Parathyroid adenoma (tissue), 2 donors: ENCODE measurements around the gene PITX1.

Experiments used
- H2AFZ ChIP-seq: fragments of 300-600 bp; sonication (generic); one replicate; pipeline ENCODE4 v1.7.0; 2017; ENCODE audit warnings: antibody characterized with exemption, mild to moderate bottlenecking
- H3K27ac ChIP-seq: fragments of 300-600 bp; sonication (generic); one replicate; pipeline ENCODE4 v1.7.0; 2017
- H3K27me3 ChIP-seq: fragments of 300-600 bp; sonication (generic); one replicate; pipeline ENCODE4 v1.7.0; 2017; ENCODE audit warnings: low read length; ENCODE audit not compliant: control insufficient read depth, insufficient read depth
- H3K36me3 ChIP-seq: fragments of 300-600 bp; sonication (generic); one replicate; pipeline ENCODE4 v1.7.0; 2017; ENCODE audit warnings: low read length; ENCODE audit not compliant: control insufficient read depth, insufficient read depth
- H3K4me1 ChIP-seq: fragments of 300-600 bp; sonication (generic); one replicate; pipeline ENCODE4 v1.7.0; 2017; ENCODE audit warnings: control low read depth
- H3K4me2 ChIP-seq: fragments of 300-600 bp; sonication (generic); one replicate; pipeline ENCODE4 v1.7.0; 2017; ENCODE audit warnings: low read length
- H3K4me3 ChIP-seq: fragments of 300-600 bp; sonication (generic); one replicate; pipeline ENCODE4 v1.7.0; 2017; ENCODE audit warnings: low read depth, low read length
- H3K79me2 ChIP-seq: fragments of 300-600 bp; sonication (generic); one replicate; pipeline ENCODE4 v1.7.0; 2017; ENCODE audit warnings: control low read depth
- H3K9ac ChIP-seq: fragments of 300-600 bp; sonication (generic); one replicate; pipeline ENCODE4 v1.7.0; 2017; ENCODE audit warnings: mild to moderate bottlenecking
- H3K9me3 ChIP-seq: fragments of 300-600 bp; sonication (generic); one replicate; pipeline ENCODE4 v1.7.0; 2017; ENCODE audit warnings: low read length; ENCODE audit not compliant: control insufficient read depth
- TF ChIP-seq, protein P1 (sequence below): fragments of 300-600 bp; sonication (generic); IDR thresholded peaks from one replicate; pipeline ENCODE4 v1.7.0; 2017; ENCODE audit warnings: antibody characterized with exemption, mild to moderate bottlenecking
- donor health status: primary hyperparathyroidism.

The PITX1 gene

DNA sequence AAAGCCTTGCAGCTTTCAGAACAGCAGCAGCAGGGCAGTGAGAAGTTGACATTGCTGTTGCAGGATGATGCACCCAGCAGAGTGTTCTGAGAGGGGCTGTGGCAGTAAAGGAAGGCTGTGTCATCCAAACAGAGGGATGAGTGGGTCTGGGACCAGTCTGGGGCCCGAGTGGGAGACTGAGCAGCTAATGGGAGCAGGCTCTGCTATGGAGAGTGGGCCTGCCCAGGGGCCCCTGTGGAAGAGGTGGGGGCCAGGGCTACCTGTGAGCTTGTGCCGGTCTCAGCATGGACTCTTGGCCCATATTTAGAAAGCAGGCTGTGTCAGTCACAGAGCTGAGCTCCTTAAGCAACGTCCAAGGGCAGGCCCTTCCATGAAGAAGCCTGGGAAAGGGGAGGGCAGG, 26.0 kb upstream of the PITX1 start:
- H3K9me3 ChIP-seq, result no peaks in the 10 kb centered on the region
- no peak overlapping the region for H2AFZ ChIP-seq
- H3K4me3 ChIP-seq, result no peak overlapping the region
- no peaks in the 10 kb centered on the region for H3K36me3 ChIP-seq
- no peak overlapping the region for H3K9ac ChIP-seq
- H3K27ac ChIP-seq, result no peak overlapping the region
- no peaks in the 10 kb centered on the region for H3K79me2 ChIP-seq
- no peak overlapping the region for H3K4me2 ChIP-seq
- TF ChIP-seq, protein P1, sequence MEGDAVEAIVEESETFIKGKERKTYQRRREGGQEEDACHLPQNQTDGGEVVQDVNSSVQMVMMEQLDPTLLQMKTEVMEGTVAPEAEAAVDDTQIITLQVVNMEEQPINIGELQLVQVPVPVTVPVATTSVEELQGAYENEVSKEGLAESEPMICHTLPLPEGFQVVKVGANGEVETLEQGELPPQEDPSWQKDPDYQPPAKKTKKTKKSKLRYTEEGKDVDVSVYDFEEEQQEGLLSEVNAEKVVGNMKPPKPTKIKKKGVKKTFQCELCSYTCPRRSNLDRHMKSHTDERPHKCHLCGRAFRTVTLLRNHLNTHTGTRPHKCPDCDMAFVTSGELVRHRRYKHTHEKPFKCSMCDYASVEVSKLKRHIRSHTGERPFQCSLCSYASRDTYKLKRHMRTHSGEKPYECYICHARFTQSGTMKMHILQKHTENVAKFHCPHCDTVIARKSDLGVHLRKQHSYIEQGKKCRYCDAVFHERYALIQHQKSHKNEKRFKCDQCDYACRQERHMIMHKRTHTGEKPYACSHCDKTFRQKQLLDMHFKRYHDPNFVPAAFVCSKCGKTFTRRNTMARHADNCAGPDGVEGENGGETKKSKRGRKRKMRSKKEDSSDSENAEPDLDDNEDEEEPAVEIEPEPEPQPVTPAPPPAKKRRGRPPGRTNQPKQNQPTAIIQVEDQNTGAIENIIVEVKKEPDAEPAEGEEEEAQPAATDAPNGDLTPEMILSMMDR, result no peak
- H3K27me3 ChIP-seq, result no peaks in the 10 kb centered on the region
- no peaks in the 10 kb centered on the region for H3K4me1 ChIP-seq

DNA sequence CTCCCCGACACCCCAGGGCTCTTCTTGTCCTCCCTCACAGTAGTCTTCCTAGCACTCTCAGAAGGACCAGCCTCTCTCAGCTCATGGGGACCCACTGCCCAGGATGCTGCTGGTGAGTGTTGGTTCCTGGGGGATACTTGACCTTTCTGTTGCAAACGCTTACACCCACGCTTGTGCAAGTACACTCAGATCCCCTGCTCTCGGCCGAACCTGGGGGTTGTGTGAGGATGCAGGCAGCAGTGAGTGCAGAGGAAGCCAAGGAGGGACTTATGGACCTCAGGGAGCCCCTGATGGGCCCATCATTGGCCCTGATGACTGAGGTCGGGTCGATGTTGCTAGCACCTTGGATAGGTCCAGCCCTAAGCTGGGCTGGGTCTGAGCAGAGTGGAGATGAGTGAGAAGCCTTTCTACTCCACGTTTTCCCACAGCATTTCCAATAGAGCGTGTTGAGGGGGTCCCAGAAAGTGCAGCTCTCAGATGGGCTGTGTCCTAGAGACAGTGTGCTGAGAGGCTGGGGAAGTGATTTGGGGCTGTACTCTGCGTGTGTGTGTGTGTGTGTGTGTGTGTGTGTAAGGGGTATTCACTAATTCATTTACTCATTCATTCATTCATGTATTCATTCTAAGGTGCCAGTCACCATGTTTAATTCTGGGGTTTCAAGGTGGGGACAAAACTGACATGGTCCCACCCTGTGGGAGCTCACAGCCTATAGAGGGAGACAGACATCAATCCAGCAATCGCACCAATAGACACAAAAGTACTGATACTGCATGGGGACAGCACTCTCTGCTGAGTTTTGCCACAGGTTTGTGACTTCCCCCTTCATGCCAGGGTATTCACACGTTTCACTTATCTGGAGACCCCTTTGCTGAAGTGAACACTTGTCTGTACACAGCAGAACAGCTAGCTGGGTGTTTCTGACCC, 25.2 kb upstream of the PITX1 start:
- Histone ChIP-seq H3K4me3 (no peak overlapping the region), H3K9me3 (no peaks in the 10 kb centered on the region), H3K27me3 (no peaks in the 10 kb centered on the region), H3K4me1 (no peaks in the 10 kb centered on the region), H2AFZ (no peak overlapping the region), H3K79me2 (no peaks in the 10 kb centered on the region), H3K9ac (no peak overlapping the region), H3K27ac (no peak overlapping the region), H3K4me2 (no peak overlapping the region), H3K36me3 (no peaks in the 10 kb centered on the region)
- TF ChIP-seq, protein P1, result no peak

DNA sequence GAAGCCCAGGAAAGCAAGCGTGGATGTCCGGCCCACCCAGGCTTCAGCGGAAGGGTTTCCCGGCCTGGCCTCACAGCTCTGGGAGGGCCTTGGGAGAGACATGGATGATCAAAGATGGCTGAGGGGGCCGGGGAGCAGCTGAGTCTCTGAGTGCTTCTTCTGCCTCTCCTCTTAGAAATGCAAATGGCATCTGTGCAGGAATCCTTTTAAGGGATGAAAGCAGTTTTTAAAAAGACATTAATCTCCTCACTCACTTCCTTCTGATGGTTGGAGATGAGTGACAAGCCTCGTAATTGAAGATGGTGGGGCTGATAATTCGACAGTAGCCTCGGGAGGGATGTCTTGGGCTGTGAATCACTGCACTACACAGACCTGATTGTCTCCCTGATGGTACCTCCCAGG, 24.3 kb upstream of the PITX1 start:
- H3K9ac ChIP-seq, result no peak overlapping the region
- H3K27ac ChIP-seq, result no peak overlapping the region
- no peak overlapping the region for H3K4me3 ChIP-seq
- H3K36me3 ChIP-seq, result no peaks in the 10 kb centered on the region
- H2AFZ ChIP-seq, result no peak overlapping the region
- no peaks in the 10 kb centered on the region for H3K9me3 ChIP-seq
- no peaks in the 10 kb centered on the region for H3K79me2 ChIP-seq
- no peak overlapping the region for H3K4me2 ChIP-seq
- TF ChIP-seq, protein P1, result no peak
- H3K27me3 ChIP-seq, result no peaks in the 10 kb centered on the region
- H3K4me1 ChIP-seq, result no peaks in the 10 kb centered on the region

DNA sequence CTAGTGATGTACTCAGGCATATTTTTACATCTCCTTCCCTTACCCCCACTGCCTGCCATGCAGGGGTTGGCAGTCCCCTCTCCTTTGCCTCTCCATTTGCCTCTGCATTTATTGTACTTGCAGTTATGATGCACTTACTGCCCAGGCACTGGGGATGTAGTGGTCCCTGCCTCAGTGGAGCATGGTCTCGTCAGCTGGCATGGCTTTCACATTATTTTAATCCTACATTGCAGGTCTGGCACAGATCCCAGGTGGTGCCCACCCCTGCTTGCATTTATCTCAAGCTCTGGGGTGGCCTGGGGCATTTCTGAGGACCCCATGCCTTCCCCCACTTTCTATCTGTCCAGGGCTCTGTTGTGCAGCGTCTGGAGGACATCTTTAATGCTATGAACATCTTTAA, 23.2 kb upstream of the PITX1 start:
- H3K9ac ChIP-seq, result no peak overlapping the region
- no peak overlapping the region for H3K27ac ChIP-seq
- no peaks in the 10 kb centered on the region for H3K36me3 ChIP-seq
- H3K79me2 ChIP-seq, result no peaks in the 10 kb centered on the region
- no peak overlapping the region for H3K4me2 ChIP-seq
- H3K4me3 ChIP-seq, result no peak overlapping the region
- TF ChIP-seq, protein P1, result no peak
- H3K4me1 ChIP-seq, result no peaks in the 10 kb centered on the region
- no peak overlapping the region for H2AFZ ChIP-seq
- peaks cover 5% of the 10 kb centered on the region for H3K27me3 ChIP-seq
- no peaks in the 10 kb centered on the region for H3K9me3 ChIP-seq
